Measurements from ENCODE around the gene ZNF526.

DNA sequence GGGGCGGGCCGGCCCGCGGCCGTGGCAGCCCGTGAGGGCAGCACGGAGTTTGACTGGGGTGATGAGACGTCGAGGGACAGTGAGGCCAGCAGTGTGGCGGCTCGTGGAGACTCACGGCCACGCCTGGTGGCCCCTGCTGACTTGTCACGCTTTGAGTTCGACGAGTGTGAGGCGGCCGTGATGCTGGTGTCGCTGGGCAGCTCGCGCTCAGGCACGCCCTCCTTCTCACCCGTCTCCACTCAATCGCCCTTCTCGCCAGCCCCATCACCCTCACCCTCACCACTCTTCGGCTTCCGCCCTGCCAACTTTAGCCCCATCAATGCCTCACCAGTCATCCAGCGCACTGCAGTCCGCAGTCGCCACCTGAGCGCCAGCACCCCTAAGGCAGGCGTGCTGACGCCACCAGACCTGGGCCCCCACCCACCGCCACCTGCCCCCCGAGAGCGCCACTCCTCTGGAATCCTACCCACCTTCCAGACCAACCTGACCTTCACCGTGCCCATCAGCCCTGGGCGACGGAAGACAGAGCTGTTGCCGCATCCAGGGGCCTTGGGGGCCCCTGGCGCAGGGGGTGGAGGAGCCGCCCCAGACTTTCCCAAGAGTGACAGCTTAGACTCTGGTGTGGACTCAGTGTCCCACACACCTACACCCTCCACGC is 53.4 kb downstream of the ZNF526 start:
- TF ChIP-seq, protein P1, sequence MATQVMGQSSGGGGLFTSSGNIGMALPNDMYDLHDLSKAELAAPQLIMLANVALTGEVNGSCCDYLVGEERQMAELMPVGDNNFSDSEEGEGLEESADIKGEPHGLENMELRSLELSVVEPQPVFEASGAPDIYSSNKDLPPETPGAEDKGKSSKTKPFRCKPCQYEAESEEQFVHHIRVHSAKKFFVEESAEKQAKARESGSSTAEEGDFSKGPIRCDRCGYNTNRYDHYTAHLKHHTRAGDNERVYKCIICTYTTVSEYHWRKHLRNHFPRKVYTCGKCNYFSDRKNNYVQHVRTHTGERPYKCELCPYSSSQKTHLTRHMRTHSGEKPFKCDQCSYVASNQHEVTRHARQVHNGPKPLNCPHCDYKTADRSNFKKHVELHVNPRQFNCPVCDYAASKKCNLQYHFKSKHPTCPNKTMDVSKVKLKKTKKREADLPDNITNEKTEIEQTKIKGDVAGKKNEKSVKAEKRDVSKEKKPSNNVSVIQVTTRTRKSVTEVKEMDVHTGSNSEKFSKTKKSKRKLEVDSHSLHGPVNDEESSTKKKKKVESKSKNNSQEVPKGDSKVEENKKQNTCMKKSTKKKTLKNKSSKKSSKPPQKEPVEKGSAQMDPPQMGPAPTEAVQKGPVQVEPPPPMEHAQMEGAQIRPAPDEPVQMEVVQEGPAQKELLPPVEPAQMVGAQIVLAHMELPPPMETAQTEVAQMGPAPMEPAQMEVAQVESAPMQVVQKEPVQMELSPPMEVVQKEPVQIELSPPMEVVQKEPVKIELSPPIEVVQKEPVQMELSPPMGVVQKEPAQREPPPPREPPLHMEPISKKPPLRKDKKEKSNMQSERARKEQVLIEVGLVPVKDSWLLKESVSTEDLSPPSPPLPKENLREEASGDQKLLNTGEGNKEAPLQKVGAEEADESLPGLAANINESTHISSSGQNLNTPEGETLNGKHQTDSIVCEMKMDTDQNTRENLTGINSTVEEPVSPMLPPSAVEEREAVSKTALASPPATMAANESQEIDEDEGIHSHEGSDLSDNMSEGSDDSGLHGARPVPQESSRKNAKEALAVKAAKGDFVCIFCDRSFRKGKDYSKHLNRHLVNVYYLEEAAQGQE (IDR thresholded peaks at IDR 0.05; ENCODE audit: low read depth), result no peak
- TF ChIP-seq MAX (IDR thresholded peaks at IDR 0.05) (no peak), EP300 (IDR thresholded peaks at IDR 0.05; ENCODE audit: borderline replicate concordance) (no peak), TAF1 (IDR thresholded peaks at IDR 0.05; ENCODE audit: low read depth) (no peak), NFIC (IDR thresholded peaks at IDR 0.05) (no peak), RAD21 (IDR thresholded peaks at IDR 0.05; ENCODE audit: low read depth) (no peak), TEAD4 (IDR thresholded peaks at IDR 0.05) (no peak), ZBTB7A (IDR thresholded peaks at IDR 0.05; ENCODE audit: low read depth) (no peak), TCF12 (IDR thresholded peaks at IDR 0.05; ENCODE audit: low read depth) (no peak), CEBPB (IDR thresholded peaks at IDR 0.05) (no peak), YY1 (IDR thresholded peaks at IDR 0.05; ENCODE audit: low read depth) (no peak), EGR1 (IDR thresholded peaks at IDR 0.05) (no peak), CREB1 (IDR thresholded peaks at IDR 0.05; ENCODE audit: low read depth) (no peak), FOXM1 (IDR thresholded peaks at IDR 0.05; ENCODE audit: borderline replicate concordance, low read depth) (no peak)

Data from Ishikawa (cell line).